Measurements from ENCODE around the gene THBD. TPM values are rescaled to one million over a fixed set of nuclear protein-coding genes. Genes with fewer than 3 reads are reported as not detected.
A peak's percentile ranks its signal among the peaks of the same experiment; 100 is the strongest.

The THBD gene
- total and polyA plus RNA-seq, 2 of the 4 experiments (the other 2 are of a cell fraction): 0.07 TPM; not detected in 1

DNA sequence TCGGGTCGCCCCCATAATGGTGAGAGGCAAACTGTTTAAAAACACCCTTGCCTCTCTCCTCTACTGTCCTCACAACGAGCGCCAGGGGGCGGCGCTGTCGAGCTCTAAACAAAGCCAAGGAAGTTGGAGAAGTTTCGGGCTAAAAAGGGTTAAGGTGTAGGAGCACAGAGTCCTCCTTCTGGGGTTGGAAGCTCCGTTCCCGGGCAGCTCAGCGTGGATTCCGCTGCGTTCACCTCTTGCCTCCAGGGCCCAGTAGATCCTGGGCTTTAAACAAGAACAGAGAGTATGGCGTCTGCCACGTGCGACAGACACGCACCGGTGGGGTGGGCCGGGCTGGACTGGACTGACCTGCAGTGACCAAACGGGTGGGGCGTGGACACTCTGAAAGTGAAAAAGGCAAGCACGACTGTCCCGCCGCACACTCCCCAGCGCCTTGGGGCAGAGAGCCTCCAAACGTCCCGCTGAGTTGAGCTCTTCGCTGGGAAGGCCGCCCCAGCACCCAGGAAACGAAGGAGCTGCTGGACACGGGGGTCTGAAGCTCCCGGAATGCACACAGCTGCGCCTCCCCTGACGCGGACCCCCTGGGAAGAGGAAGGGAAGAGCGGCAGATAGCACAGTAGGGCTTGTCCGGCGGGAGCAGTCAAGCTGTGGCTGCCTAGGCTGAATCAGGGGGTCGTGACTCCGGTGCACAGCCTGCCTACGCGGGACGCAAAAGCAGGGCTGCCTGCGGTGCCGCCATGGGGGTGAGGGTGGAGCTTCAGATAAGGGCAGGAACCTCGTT, 1.6 kb upstream of the THBD start:
- H3K9ac ChIP-seq (ENCODE audit: low read depth, low read length): peak overlapping the region; percentile 20; the same call in 1 of the 2 replicates

More for the DNA sequence above, 1.6 kb upstream of the THBD start:
- H3K4me3 ChIP-seq (ENCODE audit: insufficient read depth, low read depth, low read length): peak overlapping the region; percentile 31
- H2AK5ac ChIP-seq (ENCODE audit: low read depth, low read length): no peak overlapping the region
- BruUV-seq (replicated peaks): no TSS peak
- 15% methylated on average over 17 of the region's 46 CpGs; no CpG with 5 or more reads in 1 of the 2 experiments for WGBS, 2 experiments (ENCODE audit: extremely low coverage in 2 of 2, insufficient read length in 1 of 2)
- H3K56ac ChIP-seq (ENCODE audit: extremely low read depth, insufficient read depth, low read length): no peak overlapping the region
- peak; percentile 52 for DNase-seq
- H3K4me1 ChIP-seq (ENCODE audit: control insufficient read depth, insufficient read depth, low read length): peaks cover 4% of the 10 kb centered on the region; the same call in 1 of the 2 replicates
- dilution Hi-C loops (cut with HindIII; ENCODE audit: low sequenced_read_pairs, unreplicated experiment) (no loop called here), intact Hi-C loops (cut with micrococcal nuclease) (loop anchor here (1.0 kb wide), 1 partner anchor 289 kb away; no protein-coding TSS in a partner anchor), in situ Hi-C loops (cut with MboI; ENCODE audit: low sequenced_read_pairs) (loop anchor here (10.0 kb wide), 1 partner anchor 294 kb away; no protein-coding TSS in a partner anchor)
- H3K9me3 ChIP-seq (ENCODE audit: control insufficient read depth, insufficient read depth, low read length): peaks cover 4% of the 10 kb centered on the region; the same call in 1 of the 2 replicates
- H3K23ac ChIP-seq (ENCODE audit: low read depth, low read length): no peak overlapping the region
- POLR2A ChIA-PET (ENCODE audit: unreplicated experiment): no interaction called here
- H4K8ac ChIP-seq (ENCODE audit: low read depth in 2 of 2, low read length in 2 of 2): no peak overlapping the region
- H3K27me3 ChIP-seq (ENCODE audit: control insufficient read depth, insufficient read depth, low read length): peaks cover 74% of the 10 kb centered on the region
- H4K5ac ChIP-seq (ENCODE audit: low read depth, low read length): no peak overlapping the region
- CTCF ChIA-PET: interaction anchor here (0.9 to 2.6 kb wide), 6 partner anchors 11 to 359 kb away, joined by 3 to 7 read pairs (median 4); no protein-coding TSS in a partner anchor
- no peaks in the 10 kb centered on the region for H3K36me3 ChIP-seq (ENCODE audit: control insufficient read depth, insufficient read depth, low read length)
- TF ChIP-seq SMC3 (IDR thresholded peaks at IDR 0.05; ENCODE audit: low read depth, low read length): peak; percentile 73
- TF ChIP-seq RAD21 (IDR thresholded peaks at IDR 0.05; ENCODE audit: low read length): peak; percentile 67
- TF ChIP-seq CEBPB (IDR thresholded peaks at IDR 0.05; ENCODE audit: low read depth, low read length): no peak
- TF ChIP-seq CTCF (conservative IDR thresholded peaks at IDR 0.05; ENCODE audit: low read depth, low read length): peak; percentile 63
- peak overlapping the region; percentile 86 for H2AFZ ChIP-seq (replicated peaks; ENCODE audit: low read length, poor library complexity)
- H3K18ac ChIP-seq (ENCODE audit: low read depth, low read length): no peak overlapping the region
- no peak overlapping the region; the same call in 1 of the 2 replicates for H3K27ac ChIP-seq (ENCODE audit: insufficient read depth, low read length)
- H4K20me1 ChIP-seq (ENCODE audit: insufficient read depth, low read length): no peaks in the 10 kb centered on the region; the same call in 1 of the 2 replicates
- no peaks in the 10 kb centered on the region for H3K9me1 ChIP-seq (ENCODE audit: insufficient read depth, low read length)
- H3K4ac ChIP-seq (ENCODE audit: low read depth, low read length): no peak overlapping the region
- H2BK20ac ChIP-seq (ENCODE audit: low read depth, low read length): no peak overlapping the region
- ATAC-seq (ENCODE audit: low read depth): peak; percentile 54
- no peak overlapping the region for H2BK5ac ChIP-seq (ENCODE audit: low read depth, low read length, poor library complexity, severe bottlenecking)
- H3K4me2 ChIP-seq (ENCODE audit: low read depth, low read length): peak overlapping the region; percentile 82
- H3K79me1 ChIP-seq (ENCODE audit: low read depth in 1 of 2, low read length in 2 of 2): no peaks in the 10 kb centered on the region
- H2BK15ac ChIP-seq (ENCODE audit: low read depth, low read length): no peak overlapping the region
- H2AK9ac ChIP-seq (replicated peaks; ENCODE audit: low read depth, low read length, poor library complexity): peak overlapping the region; percentile 56
- H2BK120ac ChIP-seq (ENCODE audit: low read depth, low read length): no peak overlapping the region
- H3K14ac ChIP-seq (replicated peaks; ENCODE audit: low read depth, low read length): no peak overlapping the region
- H4K91ac ChIP-seq (ENCODE audit: insufficient read depth, low read depth, low read length): no peak overlapping the region
